H1 (cell line): ENCODE measurements around the gene INPP5A. TPM values are rescaled to one million over a fixed set of nuclear protein-coding genes. Genes with fewer than 3 reads are reported as not detected.

Experiments
- CTCF ChIA-PET: fragments of 300-600 bp; sonication (Branson Sonifier 250); formaldehyde crosslinking; loops from one replicate; lab custom pipeline; 2021; ENCODE audit not compliant: partially characterized antibody; lab: Charles Lee
- POLR2A ChIA-PET: fragments of 300-600 bp; sonication (Branson Sonifier 250); formaldehyde crosslinking; loops from one replicate; lab custom pipeline; 2021; ENCODE audit warnings: inconsistent platforms; ENCODE audit not compliant: partially characterized antibody; lab: Charles Lee
- DNase-seq, 2 experiments: peaks; one replicate each; pipeline versions ENCODE4 v3.0.0 to v3.0.0-alpha.2; 2010 to 2022; ENCODE audit warnings: low spot score in 2 of 2, low read depth in 1 of 2, mixed read lengths in 1 of 2
- FAIRE-seq: peaks from 2 replicates; lab custom pipeline; 2011; peaks lifted over from hg19 to GRCh38; lab: Jason Lieb, UNC
- H2AFZ ChIP-seq: 2 replicates; pipeline ENCODE4 v1.8.1; 2012; ENCODE audit warnings: low read length, inconsistent platforms
- H2AK5ac ChIP-seq: 2 replicates; pipeline ENCODE4 v1.6.1; 2013; ENCODE audit warnings: low read depth, low read length
- H2BK120ac ChIP-seq: replicated peaks from 2 replicates; pipeline ENCODE3; 2013; ENCODE audit warnings: low read depth, low read length, inconsistent platforms
- H2BK12ac ChIP-seq: 2 replicates; pipeline ENCODE4 v1.6.1; 2013; ENCODE audit warnings: low read depth, low read length
- H2BK15ac ChIP-seq: 2 replicates; pipeline ENCODE4 v1.6.1; 2013; ENCODE audit warnings: low read length
- H2BK20ac ChIP-seq: 2 replicates; pipeline ENCODE4 v1.6.1; 2013; ENCODE audit warnings: low read length
- H2BK5ac ChIP-seq: 2 replicates; pipeline ENCODE4 v1.6.1; 2013; ENCODE audit warnings: low read depth, low read length
- H3K14ac ChIP-seq: 2 replicates; pipeline ENCODE4 v1.6.1; 2013; ENCODE audit warnings: inconsistent platforms; ENCODE audit not compliant: insufficient read length
- H3K18ac ChIP-seq: 2 replicates; pipeline ENCODE4 v1.6.1; 2013; ENCODE audit warnings: low read length; ENCODE audit errors: extremely low read depth
- H3K23ac ChIP-seq: 2 replicates; pipeline ENCODE4 v1.6.1; 2013; ENCODE audit warnings: inconsistent platforms; ENCODE audit not compliant: insufficient read length
- H3K23me2 ChIP-seq: 2 replicates; pipeline ENCODE4 v1.6.1; 2013; ENCODE audit warnings: low read depth, low read length
- H3K27ac ChIP-seq: 2 replicates; pipeline ENCODE4 v1.6.1; 2011; ENCODE audit warnings: low read depth, low read length, inconsistent platforms
- H3K27me3 ChIP-seq, 4 experiments: replicated peaks in 1 of 4; 1 replicate in 1 of 4; 2 replicates in 3 of 4; pipeline versions ENCODE4 v1.6.1 to v1.8.1; 2011 to 2013; ENCODE audit warnings: low read length in 3 of 4, mild to moderate bottlenecking in 3 of 4, inconsistent platforms in 2 of 4, mixed read lengths in 2 of 4, moderate library complexity in 1 of 4; ENCODE audit not compliant: control insufficient read depth in 3 of 4, insufficient read depth in 3 of 4; ENCODE audit errors: extremely low read depth in 1 of 4
- H3K36me3 ChIP-seq, 4 experiments: 2 replicates each; pipeline versions ENCODE4 v1.6.1 to v1.8.1; 2011 to 2013; ENCODE audit warnings: mild to moderate bottlenecking in 4 of 4, low read length in 3 of 4, moderate library complexity in 2 of 4, control low read depth in 1 of 4, inconsistent platforms in 1 of 4; ENCODE audit not compliant: insufficient read depth in 4 of 4, control insufficient read depth in 2 of 4
- H3K4ac ChIP-seq: replicated peaks from 2 replicates; pipeline ENCODE3; 2013; ENCODE audit warnings: low read length, low read depth, mixed read lengths, inconsistent platforms; ENCODE audit not compliant: insufficient read length
- H3K4me1 ChIP-seq, 4 experiments: replicated peaks in 1 of 4; 1 replicate in 1 of 4; 2 replicates in 3 of 4; pipeline versions ENCODE4 v1.6.1 to v1.8.1; 2011 to 2013; ENCODE audit warnings: low read length in 3 of 4, inconsistent platforms in 2 of 4, mixed read lengths in 1 of 4; ENCODE audit not compliant: insufficient read depth in 4 of 4, control insufficient read depth in 3 of 4
- H3K4me2 ChIP-seq, 2 experiments: 2 replicates each; pipeline versions ENCODE4 v1.6.1 to v1.8.1; 2011 to 2013; ENCODE audit warnings: low read depth in 2 of 2, low read length in 2 of 2, control low read depth in 1 of 2, inconsistent platforms in 1 of 2, mild to moderate bottlenecking in 1 of 2; ENCODE audit not compliant: insufficient read depth in 1 of 2
- H3K4me3 ChIP-seq, 4 experiments: fragments of 200-600, 300-600 bp in 1 of 4; sonication (generic), shearing (Covaris generic), sonication (Bioruptor Twin) in 1 of 4; 2 replicates each; pipeline versions ENCODE4 v1.5.1 to v1.8.1; 2011 to 2016; ENCODE audit warnings: low read length in 4 of 4, low read depth in 3 of 4, control low read depth in 2 of 4, inconsistent platforms in 2 of 4, mild to moderate bottlenecking in 2 of 4, mixed read lengths in 1 of 4, moderate library complexity in 1 of 4; ENCODE audit not compliant: insufficient read depth in 2 of 4; ENCODE audit errors: extremely low read depth in 1 of 4
- H3K56ac ChIP-seq: replicated peaks from 2 replicates; pipeline ENCODE3; 2013; ENCODE audit warnings: low read depth, mild to moderate bottlenecking, mixed read lengths, low read length, inconsistent platforms; ENCODE audit not compliant: insufficient read length
- H3K79me1 ChIP-seq: 2 replicates; pipeline ENCODE4 v1.6.1; 2013; ENCODE audit warnings: low read depth, low read length, control low read depth
- H3K79me2 ChIP-seq, 2 experiments: 2 replicates each; pipeline versions ENCODE4 v1.6.1 to v1.8.1; 2012 to 2013; ENCODE audit warnings: low read length in 2 of 2, mild to moderate bottlenecking in 2 of 2, inconsistent platforms in 1 of 2; ENCODE audit not compliant: insufficient read depth in 2 of 2, control insufficient read depth in 1 of 2
- H3K9ac ChIP-seq, 4 experiments: replicated peaks in 1 of 4; 1 replicate in 1 of 4; 2 replicates in 3 of 4; pipeline versions ENCODE4 v1.6.1 to v1.8.1; 2011 to 2013; ENCODE audit warnings: low read depth in 3 of 4, low read length in 3 of 4, control low read depth in 2 of 4, mild to moderate bottlenecking in 2 of 4, moderate library complexity in 2 of 4, inconsistent platforms in 1 of 4; ENCODE audit errors: extremely low read depth in 1 of 4
- H3K9me3 ChIP-seq, 2 experiments: 2 replicates each; pipeline versions ENCODE4 v1.6.1 to v1.8.1; 2012 to 2013; ENCODE audit warnings: mild to moderate bottlenecking in 2 of 2, moderate library complexity in 2 of 2, control low read depth in 1 of 2, inconsistent platforms in 1 of 2, low read depth in 1 of 2, low read length in 1 of 2, mixed read lengths in 1 of 2; ENCODE audit not compliant: insufficient read depth in 2 of 2
- H4K20me1 ChIP-seq, 2 experiments: replicated peaks in 1 of 2; 2 replicates each; pipeline versions ENCODE3 to v1.8.1; 2011 to 2013; ENCODE audit warnings: inconsistent platforms in 2 of 2, low read length in 2 of 2, mild to moderate bottlenecking in 1 of 2; ENCODE audit not compliant: insufficient read depth in 2 of 2, control insufficient read depth in 1 of 2
- H4K5ac ChIP-seq: 2 replicates; pipeline ENCODE4 v1.6.1; 2013; ENCODE audit warnings: low read length, low read depth, mixed read lengths, inconsistent platforms; ENCODE audit not compliant: insufficient read length
- H4K8ac ChIP-seq: 2 replicates; pipeline ENCODE4 v1.8.0; 2013; ENCODE audit warnings: mild to moderate bottlenecking, moderate library complexity, low read length, inconsistent platforms; ENCODE audit not compliant: insufficient read depth; ENCODE audit errors: extremely low read depth
- H4K91ac ChIP-seq: replicated peaks from 2 replicates; pipeline ENCODE3; 2013; ENCODE audit warnings: low read length, mixed read lengths, inconsistent platforms; ENCODE audit not compliant: insufficient read length
- BACH1 ChIP-seq: IDR thresholded peaks from 2 replicates; pipeline ENCODE4 v1.6.1; 2012; ENCODE audit warnings: low read length, improper control_type of control experiment
- HDAC6 ChIP-seq: IDR thresholded peaks from one replicate; pipeline ENCODE4 v1.7.1; 2012; ENCODE audit warnings: low read depth, mild to moderate bottlenecking, inconsistent platforms, low read length, moderate library complexity
- KDM1A ChIP-seq: fragments of 200-600, 300-600 bp; sonication (generic); IDR thresholded peaks from 2 replicates; pipeline ENCODE4 v1.7.1; 2016; ENCODE audit warnings: mild to moderate bottlenecking, low read length, borderline replicate concordance
- KDM5A ChIP-seq: fragments of 200-600 bp; IDR thresholded peaks from 2 replicates; pipeline ENCODE4 v1.7.1; 2012; ENCODE audit warnings: mild to moderate bottlenecking, low read length, inconsistent platforms, mixed read lengths
- POLR2A ChIP-seq, 2 experiments: IDR thresholded peaks; 1 replicate in 1 of 2; 2 replicates in 1 of 2; pipeline ENCODE4 v1.6.1; 2011; ENCODE audit warnings: low read depth in 2 of 2, low read length in 2 of 2, mild to moderate bottlenecking in 2 of 2; ENCODE audit errors: control extremely low read depth in 1 of 2
- POU5F1 ChIP-seq: IDR thresholded peaks from 2 replicates; pipeline ENCODE4 v1.6.1; 2011; ENCODE audit warnings: low read depth, mild to moderate bottlenecking, low read length, moderate library complexity
- RFX5 ChIP-seq: IDR thresholded peaks from 2 replicates; pipeline ENCODE4 v1.6.1; 2011; ENCODE audit warnings: low read depth, low read length, improper control_type of control experiment, borderline replicate concordance
- RNF2 ChIP-seq: fragments of 200-900, 300-1000 bp; sonication (generic); IDR thresholded peaks from 2 replicates; pipeline ENCODE4 v1.7.1; 2016; ENCODE audit warnings: borderline replicate concordance, low read depth, mild to moderate bottlenecking, antibody characterized with exemption, low read length; ENCODE audit not compliant: poor library complexity, severe bottlenecking; ENCODE audit errors: missing control alignments
- RXRA ChIP-seq: IDR thresholded peaks from 2 replicates; pipeline ENCODE4 v1.6.1; 2011; ENCODE audit warnings: low read depth, mild to moderate bottlenecking, low read length, moderate library complexity; ENCODE audit not compliant: insufficient read depth
- SP2 ChIP-seq: IDR thresholded peaks from 2 replicates; pipeline ENCODE4 v1.6.1; 2012; ENCODE audit warnings: mild to moderate bottlenecking, low read length, inconsistent platforms
- TAF1 ChIP-seq: IDR thresholded peaks from 2 replicates; pipeline ENCODE4 v1.6.1; 2011; ENCODE audit warnings: mild to moderate bottlenecking, low read depth, low read length
- USF2 ChIP-seq: IDR thresholded peaks from 2 replicates; pipeline ENCODE4 v1.6.1; 2011; ENCODE audit warnings: low read length, improper control_type of control experiment
- WGBS, 2 experiments: shearing (Covaris generic) in 1 of 2; methylation state at CpG; one replicate each; pipeline versions ENCODE4 v1.1.6 to v1.1.7; 2013 to 2015; ENCODE audit warnings: low lambda C conversion rate in 2 of 2, mixed read lengths in 2 of 2, inconsistent platforms in 1 of 2, low coverage in 1 of 2, missing lambda C conversion rate in 1 of 2; ENCODE audit not compliant: insufficient replicate concordance in 2 of 2, insufficient coverage in 1 of 2, insufficient read length in 1 of 2; ENCODE audit errors: extremely low coverage in 1 of 2, missing lambda C conversion rate in 1 of 2; 5-methylcytosine and 5-hydroxymethylcytosine counted together
- polyA plus RNA-seq, 7 experiments: library from polyadenylated mRNA; depleted of rRNA in 3 of 7; stranded (reverse) in 5 of 7; unstranded in 2 of 7; fragments of >200 nt in 5 of 7; fragments of 200-250 nt in 2 of 7; gene quantifications; 1 replicate in 5 of 7; 2 replicates in 1 of 7; 4 replicates in 1 of 7; pipeline versions ENCODE4 v1.2.1 to v1.2.3, GENCODE V29; 2011 to 2013; ENCODE audit warnings: missing spikeins in 2 of 7, mixed read lengths in 2 of 7
- total RNA-seq: library from RNA; stranded (reverse); fragmentation: NEBNext Ultra II Directional; extraction: Animal tissue kit (Norgen Biotek cat#: 25700); gene quantifications from 2 replicates; pipeline ENCODE4 v1.2.1, GENCODE V29; 2021

Gene INPP5A
- total and polyA plus RNA-seq, 2 of the 8 experiments (the other 6 are each of a cell fraction or from before 2014, with no cell fraction given): 19.7 to 27.5 TPM

GRCh38 chr10:132597654-132598053 lies 60.1 kb downstream of the INPP5A start:
- Histone ChIP-seq H2BK15ac (no peak overlapping the region), H3K18ac (no peak overlapping the region), H2AFZ (no peak overlapping the region)
- no peak for DNase-seq
- no peak for TF ChIP-seq RFX5
- no peak for TF ChIP-seq TAF1
- TF ChIP-seq USF2: no peak
- no peak for TF ChIP-seq POLR2A (IDR thresholded peaks at IDR 0.05; ENCODE audit: control extremely low read depth in 1 of 2, low read depth in 2 of 2, low read length in 2 of 2)
- TF ChIP-seq POU5F1: no peak
- TF ChIP-seq SP2: no peak
- TF ChIP-seq BACH1: no peak
- no peak for TF ChIP-seq RXRA
- no peak for TF ChIP-seq HDAC6
- no peak for TF ChIP-seq KDM1A
- TF ChIP-seq KDM5A: no peak
- no peak for TF ChIP-seq RNF2
- TF ChIP-seq, all 59 proteins: peak for 0
- Histone ChIP-seq H3K36me3 (no peaks in the 10 kb centered on the region), H3K9me3 (peaks cover 17 to 22% of the 10 kb centered on the region in 2 experiments), H3K23me2 (no peaks in the 10 kb centered on the region), H3K4me3 (no peak overlapping the region), H2BK12ac (no peak overlapping the region), H3K23ac (no peak overlapping the region), H4K91ac (no peak overlapping the region), H3K27ac (no peak overlapping the region), H2BK5ac (no peak overlapping the region), H3K56ac (no peak overlapping the region), H2AK5ac (no peak overlapping the region), H3K79me2 (peaks cover 0 to 7% of the 10 kb centered on the region in 2 experiments; a peak in 1 of 4 replicates), H4K5ac (no peak overlapping the region), H3K9ac (no peak overlapping the region), H3K4me2 (no peak overlapping the region), H2BK120ac (no peak overlapping the region), H3K79me1 (peaks cover 8% of the 10 kb centered on the region), H2BK20ac (no peak overlapping the region), H4K8ac (no peak overlapping the region), H3K4me1 (no peaks in the 10 kb centered on the region), H3K4ac (no peak overlapping the region), H4K20me1 (peaks cover 0 to 20% of the 10 kb centered on the region in 2 experiments), H3K14ac (no peak overlapping the region), H3K27me3 (no peaks in the 10 kb centered on the region; a peak in 2 of 7 replicates)
- 90% methylated on average over 21 of the region's 21 CpGs; no CpG with 5 or more reads in 1 of the 2 experiments for WGBS, 2 experiments
- ChIA-PET POLR2A (no interaction called here), CTCF (interaction anchor here (1.1 kb wide), 1 partner anchor 12 kb away, joined by 3 read pairs; no protein-coding TSS in a partner anchor)
- FAIRE-seq: no peak
